ENCODE results near the gene NTHL1.

Gene NTHL1

DNA sequence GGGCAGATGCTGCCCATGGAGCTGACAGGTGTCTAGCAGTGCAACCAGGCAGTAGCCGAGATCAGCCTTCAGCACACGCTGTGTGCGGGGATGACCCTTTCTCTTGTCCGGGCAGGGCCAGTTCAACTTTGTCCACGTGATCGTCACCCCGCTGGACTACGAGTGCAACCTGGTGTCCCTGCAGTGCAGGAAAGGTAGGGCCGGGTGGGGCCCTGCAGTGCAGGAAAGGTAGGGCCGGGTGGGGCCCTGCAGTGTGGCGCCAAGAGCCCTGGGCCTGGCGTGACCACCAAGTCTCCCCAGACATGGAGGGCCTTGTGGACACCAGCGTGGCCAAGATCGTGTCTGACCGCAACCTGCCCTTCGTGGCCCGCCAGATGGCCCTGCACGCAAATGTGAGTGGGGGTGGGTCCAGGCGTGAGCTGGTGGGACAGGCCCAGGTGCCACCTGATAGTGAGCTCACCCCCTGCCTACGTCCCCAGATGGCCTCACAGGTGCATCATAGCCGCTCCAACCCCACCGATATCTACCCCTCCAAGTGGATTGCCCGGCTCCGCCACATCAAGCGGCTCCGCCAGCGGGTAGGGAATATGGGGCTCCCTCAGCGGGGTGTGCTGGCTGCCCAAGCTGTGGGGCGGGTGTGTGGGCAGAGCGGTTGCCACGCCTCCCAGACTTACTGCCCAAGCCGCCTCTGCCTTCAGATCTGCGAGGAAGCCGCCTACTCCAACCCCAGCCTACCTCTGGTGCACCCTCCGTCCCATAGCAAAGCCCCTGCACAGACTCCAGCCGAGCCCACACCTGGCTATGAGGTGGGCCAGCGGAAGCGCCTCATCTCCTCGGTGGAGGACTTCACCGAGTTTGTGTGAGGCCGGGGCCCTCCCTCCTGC is 40.4 kb upstream of the NTHL1 start:
- TF ChIP-seq, protein P1, sequence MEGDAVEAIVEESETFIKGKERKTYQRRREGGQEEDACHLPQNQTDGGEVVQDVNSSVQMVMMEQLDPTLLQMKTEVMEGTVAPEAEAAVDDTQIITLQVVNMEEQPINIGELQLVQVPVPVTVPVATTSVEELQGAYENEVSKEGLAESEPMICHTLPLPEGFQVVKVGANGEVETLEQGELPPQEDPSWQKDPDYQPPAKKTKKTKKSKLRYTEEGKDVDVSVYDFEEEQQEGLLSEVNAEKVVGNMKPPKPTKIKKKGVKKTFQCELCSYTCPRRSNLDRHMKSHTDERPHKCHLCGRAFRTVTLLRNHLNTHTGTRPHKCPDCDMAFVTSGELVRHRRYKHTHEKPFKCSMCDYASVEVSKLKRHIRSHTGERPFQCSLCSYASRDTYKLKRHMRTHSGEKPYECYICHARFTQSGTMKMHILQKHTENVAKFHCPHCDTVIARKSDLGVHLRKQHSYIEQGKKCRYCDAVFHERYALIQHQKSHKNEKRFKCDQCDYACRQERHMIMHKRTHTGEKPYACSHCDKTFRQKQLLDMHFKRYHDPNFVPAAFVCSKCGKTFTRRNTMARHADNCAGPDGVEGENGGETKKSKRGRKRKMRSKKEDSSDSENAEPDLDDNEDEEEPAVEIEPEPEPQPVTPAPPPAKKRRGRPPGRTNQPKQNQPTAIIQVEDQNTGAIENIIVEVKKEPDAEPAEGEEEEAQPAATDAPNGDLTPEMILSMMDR (IDR thresholded peaks at IDR 0.05; ENCODE audit: insufficient read depth, low read depth, low read length, missing control alignments): no peak
- H3K4me3 ChIP-seq (ENCODE audit: low read depth, low read length): no peak overlapping the region
- DNase-seq (ENCODE audit: low read depth): no peak

DNA sequence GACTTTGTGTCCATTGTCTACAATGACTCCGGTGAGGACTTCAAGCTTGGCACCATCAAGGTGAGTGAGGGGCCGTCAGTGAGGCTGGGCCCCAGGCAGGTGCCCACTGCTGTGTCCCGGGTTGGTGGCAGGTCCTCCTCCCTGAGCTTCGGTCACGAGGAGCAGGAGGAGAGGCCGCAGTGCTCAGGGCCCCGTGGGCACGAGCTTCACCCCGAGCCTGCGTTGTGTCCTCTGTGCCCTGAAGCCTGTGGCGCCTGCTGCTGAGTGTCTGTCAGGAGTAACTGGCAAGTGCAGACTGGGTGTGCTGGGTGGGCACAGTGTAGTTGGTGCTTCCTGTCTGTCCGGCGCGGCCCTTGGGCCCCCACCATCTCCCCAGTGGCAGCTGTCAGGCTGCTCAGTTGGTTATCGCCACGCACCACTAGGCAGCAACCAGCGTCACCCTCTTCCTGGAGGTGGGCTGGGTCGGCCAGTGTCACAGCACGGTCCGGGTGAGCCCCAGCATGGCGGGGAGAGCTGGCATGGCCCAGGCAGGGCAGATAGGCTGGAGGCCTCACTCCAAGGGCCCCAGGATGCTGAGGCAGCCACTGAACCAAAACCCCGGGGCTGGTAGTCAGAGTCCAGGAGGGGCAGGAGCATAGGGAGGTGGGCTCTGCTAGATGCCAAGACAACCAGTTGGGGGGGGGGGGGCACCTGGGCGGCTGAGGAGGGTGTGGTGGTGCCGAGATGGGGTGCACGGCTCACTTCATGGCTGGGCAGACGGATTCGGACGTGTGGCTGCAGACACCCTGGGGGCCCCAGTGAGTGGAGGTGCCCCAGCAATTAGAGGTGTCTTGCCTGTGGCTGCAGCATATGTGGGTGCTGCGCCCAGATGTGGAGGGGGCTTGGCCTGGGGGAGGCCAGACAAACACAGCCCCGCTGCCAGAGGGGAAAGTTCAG is 39.4 kb upstream of the NTHL1 start:
- no peak for DNase-seq (ENCODE audit: low read depth)
- H3K4me3 ChIP-seq (ENCODE audit: low read depth, low read length): no peak overlapping the region
- TF ChIP-seq, protein P1 (IDR thresholded peaks at IDR 0.05; ENCODE audit: insufficient read depth, low read depth, low read length, missing control alignments): no peak

DNA sequence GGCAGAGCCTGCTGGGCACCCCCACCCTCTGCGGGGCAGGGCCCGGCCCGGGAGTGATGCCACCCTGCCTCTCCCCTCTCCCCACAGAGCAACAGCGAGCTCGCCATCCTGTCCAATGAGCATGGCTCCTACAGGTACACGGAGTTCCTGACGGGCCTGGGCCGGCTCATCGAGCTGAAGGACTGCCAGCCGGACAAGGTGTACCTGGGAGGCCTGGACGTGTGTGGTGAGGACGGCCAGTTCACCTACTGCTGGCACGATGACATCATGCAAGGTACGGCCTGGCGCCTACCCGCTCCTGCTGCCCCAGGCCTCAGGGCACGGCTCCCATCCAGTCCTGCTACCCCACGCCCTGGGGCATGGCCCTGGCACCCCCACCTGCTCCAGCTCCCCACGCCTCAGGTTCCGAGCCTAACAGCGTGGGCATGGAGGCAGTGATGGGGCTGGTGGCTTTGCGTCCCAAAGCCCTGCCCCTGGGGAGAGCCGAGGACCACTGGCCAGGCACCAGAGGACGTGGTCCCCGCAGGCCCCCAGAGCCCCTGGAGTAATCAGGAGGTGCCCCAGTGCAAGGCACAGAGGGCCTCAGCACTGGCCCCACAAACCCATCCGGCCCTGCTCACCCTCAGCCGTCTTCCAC is 38.6 kb upstream of the NTHL1 start:
- TF ChIP-seq, protein P1 (IDR thresholded peaks at IDR 0.05; ENCODE audit: insufficient read depth, low read depth, low read length, missing control alignments): no peak
- no peak for DNase-seq (ENCODE audit: low read depth)
- no peak overlapping the region for H3K4me3 ChIP-seq (ENCODE audit: low read depth, low read length)

DNA sequence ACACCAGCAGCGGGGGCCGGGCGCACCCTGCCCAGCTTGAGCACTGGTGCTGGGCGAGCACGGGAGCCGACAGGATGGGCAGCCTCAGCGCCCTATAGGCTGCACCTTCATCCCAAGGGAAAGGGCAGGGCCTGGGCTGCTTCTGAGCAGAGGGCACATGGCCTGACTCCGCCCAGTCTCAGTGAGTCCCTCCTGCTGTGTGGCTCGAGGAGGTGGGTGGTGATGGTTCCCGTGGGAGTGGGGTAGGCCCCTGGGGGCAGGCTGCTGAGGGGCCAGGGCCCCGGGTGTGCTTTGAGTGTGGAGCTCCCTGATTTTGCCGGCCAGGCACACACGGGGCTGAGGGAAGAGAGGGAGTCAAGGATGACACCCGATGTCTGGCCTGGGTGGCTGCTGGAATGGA is 38.0 kb upstream of the NTHL1 start:
- H3K4me3 ChIP-seq (ENCODE audit: low read depth, low read length): no peak overlapping the region
- TF ChIP-seq, protein P1 (IDR thresholded peaks at IDR 0.05; ENCODE audit: insufficient read depth, low read depth, low read length, missing control alignments): no peak
- DNase-seq (ENCODE audit: low read depth): no peak

DNA sequence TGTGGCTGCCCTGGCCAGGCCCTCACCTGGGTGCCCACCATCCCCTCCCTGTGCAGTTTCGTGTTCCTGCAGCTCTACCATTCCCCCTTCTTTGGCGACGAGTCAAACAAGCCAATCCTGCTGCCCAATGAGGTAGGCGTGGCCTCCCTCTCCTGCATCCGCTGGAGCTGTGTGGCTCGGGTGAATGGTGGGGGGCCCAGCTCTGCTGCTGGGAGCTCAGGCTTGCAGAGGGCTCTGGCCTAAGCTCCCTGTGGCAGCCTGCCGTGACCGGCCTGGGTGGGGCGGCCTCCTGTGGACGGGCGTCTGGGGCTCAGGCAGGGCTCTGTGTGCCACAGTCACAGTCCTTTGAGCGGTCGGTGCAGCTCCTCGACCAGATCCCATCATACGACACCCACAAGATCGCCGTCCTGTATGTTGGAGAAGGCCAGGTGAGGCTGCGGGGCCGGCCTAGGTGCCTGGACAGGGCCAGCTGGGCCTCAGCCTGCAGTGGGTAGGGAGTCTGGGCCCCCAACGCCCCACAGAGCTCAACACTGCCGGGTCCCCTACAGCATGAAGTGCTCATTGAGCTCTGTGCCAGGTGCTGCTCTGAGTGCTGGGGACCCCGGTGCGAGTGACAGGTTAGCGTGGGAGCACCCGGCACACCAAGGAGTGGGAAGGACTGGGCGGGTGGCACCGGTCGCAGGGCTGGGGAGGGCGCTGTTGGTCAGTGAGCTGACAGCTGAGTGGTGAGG is 37.4 kb upstream of the NTHL1 start:
- TF ChIP-seq, protein P1 (IDR thresholded peaks at IDR 0.05; ENCODE audit: insufficient read depth, low read depth, low read length, missing control alignments): no peak
- no peak for DNase-seq (ENCODE audit: low read depth)
- no peak overlapping the region for H3K4me3 ChIP-seq (ENCODE audit: low read depth, low read length)

All from GM12865 (cell line).